HUDEP-2 (cell line): ENCODE results near the gene VPS35L.
"Not testable (repeated sequence)": the region's sequence is repeated elsewhere in the genome, so short reads cannot be mapped to it uniquely, and the experiment has no call there.

Source experiments
- DNase-seq, 76 experiments: peaks; one replicate each; lab custom pipeline; 2025; ENCODE audit not compliant: unreplicated experiment in 76 of 76; lab: John Stamatoyannopoulos, UW

The VPS35L gene

DNA sequence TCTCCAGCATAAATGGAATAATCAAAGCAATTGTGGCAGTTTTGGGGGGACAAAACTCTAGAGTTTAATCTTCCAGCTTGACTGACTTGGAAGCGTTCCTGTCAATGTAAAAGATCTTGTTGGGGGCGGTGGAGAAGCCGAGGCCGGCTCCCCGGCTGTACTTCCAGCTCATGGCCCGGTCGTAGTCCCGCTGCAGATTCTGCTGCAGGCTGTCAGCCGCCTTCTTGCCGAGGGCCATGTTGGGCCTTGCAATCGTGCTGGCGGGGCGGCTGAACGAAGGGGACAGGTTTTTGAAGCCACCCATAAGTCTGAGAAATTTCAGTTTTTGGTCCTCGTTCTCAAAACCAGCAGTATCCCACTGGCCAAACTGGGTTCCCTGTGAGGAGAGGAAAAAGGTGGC lies 151.3 kb downstream of the VPS35L start:
- DNase-seq, result no peak

DNA sequence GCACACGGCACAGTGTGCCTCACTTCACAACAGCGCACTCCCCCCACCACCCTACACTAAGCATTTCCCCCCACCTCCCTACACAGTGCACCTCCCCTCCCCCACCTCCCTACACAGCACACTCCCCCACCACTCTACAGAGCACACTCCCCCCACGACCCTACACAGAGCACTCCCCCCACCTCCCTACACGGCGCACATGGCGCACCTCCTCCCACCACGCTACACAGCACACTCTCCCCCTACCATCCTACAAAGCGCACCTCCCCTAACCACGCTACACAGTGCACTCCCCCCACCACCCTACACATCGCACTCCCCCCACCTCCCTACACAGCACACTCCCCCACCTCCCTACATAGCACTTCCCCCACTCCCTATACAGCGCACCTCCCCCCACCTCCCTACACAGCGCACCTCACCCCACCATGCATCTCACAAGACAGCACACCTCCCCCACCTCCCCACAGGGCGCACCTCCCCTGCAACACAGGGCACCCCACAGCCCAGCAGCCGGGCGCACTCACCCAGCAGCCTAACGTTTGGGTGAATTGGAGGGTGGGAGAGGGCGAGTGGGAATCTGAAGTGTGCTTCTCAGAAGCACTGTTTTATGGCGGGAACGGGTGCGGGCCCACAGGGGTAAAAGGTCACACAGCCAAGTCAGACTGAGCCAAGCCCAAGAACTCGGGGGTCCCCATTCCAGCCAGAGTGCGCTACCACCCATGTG lies 152.2 kb downstream of the VPS35L start:
- DNase-seq, result no peak

DNA sequence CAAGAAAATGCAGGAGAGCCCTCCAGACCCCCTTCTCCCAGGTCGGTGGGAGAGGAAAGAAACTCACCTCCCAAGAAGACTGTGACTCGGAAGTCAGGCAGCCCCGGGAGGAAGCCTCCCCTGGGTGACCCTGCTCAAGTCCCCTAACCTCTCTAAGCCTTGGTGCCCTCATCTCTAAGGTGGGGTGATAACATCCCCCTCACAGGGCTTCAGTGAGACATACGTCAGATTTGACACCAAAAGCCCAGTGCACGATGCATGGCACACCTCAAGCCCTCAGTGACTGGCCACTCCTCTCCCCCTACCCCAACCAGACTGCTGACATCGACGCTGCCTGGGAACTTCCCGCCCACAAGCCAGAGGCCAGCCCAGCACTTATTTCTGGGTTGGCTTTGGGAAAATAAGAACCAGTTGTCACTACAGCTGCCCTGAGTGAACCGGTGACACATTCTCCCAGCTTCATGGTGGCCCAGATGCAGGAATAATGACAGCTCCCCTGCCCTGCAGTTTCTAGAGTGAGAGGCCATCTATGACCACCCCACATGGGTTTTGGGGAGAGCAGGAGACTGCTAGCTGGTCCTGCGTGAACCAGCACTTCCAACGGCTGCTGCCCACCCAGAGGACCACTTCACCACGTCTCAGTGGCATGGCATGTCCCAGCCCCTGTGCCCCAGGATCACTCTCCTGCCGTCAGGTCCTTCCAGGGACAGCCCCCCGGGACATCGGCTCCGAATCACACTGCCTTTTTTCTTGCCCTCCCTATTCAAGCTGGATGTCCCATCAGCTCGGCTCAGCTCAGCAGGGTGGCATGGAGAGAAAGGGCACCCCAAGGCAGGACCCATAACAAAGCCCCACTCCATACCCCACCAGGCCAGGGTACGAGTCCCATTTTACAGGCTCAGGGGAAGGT lies 153.0 kb downstream of the VPS35L start:
- DNase-seq, result no peak

DNA sequence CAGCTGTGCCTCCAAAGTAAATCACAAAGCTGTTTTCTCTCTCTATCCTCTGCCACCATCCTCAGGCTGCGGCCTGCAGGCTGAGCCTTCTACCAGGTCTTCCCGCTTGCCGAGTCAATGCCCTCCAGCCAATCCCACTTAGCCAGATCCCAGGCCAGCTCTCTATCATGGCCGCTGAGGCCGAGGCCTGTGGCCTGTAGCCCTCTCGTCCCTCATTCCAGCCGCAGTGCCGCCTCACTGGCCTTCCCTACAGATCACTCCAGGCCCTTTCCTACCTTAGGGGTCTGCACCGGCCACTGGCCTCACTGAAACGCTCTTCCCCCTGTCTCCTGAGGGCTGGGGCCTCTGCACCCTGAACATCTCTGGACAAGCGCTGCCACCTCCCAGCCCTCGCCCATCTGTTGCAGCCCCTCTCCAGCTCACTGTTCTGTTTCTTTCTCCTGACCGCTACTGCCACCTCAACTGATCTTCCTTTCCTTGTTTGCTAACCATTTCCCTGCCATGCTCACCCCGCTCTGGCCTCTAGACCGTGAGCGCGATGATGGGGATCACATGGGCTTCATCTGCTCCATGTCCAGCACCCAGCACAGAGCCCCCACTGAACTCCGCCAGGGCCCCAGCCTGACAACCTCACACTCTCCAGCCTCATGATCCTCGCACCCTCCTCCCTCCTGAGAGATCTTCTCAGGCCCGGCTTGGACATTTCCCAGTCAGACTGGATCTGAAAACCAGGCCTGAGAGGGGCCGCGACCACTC lies 154.1 kb downstream of the VPS35L start:
- no peak for DNase-seq

DNA sequence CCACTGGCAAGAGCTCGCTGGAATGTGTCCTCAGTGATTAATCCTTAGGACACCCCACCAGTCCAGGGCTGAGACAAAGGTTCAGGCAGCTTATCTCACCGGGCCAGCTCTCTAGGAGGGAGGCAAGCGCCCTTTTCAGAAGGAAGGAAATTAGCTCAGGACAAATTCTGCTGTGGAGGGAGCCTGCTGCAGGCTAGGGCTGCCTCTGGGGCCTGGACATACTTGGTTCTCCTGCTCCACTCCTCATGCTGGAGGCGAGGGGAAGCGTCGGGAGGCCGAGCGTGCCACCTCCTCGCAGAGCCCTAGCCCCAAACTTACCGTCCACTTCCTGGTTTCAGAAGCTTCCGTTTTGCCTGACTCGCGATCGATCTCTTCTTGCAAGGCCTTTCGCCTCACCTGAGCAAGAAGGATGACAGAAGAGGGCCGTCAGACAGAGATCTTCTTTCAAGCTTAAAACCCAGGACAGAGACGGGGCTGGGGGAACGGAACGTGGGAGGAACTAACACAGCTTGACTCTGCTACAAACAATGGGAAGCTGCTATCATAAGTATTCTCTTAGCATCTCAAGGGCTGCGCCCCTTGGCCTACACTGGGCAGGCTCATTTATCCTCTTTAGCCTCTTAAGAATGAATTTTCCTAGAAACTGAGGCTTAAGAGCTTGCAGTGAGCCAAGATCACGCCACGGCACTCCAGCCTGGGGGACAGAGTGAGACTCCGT lies 154.8 kb downstream of the VPS35L start:
- no peak for DNase-seq

DNA sequence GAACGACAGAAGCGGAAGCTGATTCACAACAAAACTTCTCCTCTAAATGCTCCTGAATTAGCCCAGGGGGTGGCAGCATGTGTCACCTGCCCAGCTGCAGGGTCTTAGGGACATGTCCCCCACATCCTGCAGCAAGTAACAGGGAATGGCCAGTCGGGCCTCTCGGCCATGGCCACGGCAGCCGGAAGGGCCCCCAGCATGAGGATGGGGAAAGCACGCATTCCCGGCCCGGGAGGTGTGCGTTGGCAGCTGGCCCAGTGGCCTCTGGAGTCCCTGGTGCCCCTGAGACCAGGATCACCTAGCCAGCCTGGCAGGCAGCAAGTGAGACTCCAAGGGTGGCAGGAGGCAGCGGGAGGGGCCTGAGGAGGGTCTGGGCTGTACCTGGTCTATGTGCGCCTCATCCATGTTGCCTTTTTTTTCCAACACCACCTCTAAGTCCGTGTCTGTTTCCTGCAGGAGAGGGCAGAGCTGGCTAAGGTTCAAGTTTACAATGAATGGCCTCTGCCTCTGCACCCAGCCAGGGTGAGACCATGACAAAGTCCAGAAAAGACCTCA lies 155.6 kb downstream of the VPS35L start:
- DNase-seq, result no peak

DNA sequence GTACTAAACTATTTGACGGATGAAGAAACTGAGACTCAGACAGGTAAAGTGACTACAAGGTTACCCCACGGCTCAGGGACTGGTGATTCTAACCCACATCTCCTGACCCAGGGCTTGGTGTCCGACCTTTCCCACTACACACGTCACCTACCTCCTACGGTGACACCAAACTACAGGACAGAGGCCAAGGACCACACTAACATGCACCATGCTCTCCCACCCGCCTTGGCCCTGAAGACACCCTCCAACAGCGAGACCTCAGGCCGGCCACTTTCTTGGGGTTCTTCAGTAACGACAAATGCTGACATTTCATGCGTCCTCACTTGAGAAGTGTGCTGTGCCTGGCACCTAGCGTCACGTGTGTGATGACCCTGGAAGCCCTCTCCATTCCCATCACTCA lies 156.1 kb downstream of the VPS35L start:
- no peak for DNase-seq

DNA sequence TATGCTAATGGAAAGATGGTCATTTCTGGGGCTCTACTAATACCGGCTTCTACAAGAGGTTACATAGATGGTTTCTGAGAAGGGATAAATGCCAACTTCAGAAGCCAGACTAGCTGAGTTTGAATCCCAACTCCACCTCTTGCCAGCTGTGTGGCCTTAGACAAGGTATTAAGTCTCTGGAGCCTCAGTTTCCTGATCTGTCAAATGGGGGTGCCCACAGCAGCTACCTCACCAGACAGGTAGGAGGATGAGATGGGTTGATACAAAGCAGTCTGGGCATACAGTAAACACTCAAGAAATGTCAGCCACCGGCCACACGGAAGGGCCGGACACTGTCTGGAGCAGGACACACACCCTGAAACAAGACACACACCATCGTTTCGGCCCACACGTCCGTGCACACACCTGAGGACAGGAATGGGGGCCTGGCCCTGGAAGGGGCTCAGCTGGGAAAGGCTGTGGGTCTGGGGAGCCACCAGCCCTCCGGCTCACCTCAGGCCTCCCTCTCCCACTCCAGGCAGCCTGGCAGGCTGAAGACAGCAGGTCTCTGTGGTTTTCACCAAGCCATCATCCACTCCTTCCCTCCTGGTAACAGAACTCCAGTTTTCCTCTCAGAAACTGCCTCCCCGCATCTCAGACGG lies 157.0 kb downstream of the VPS35L start:
- no peak for DNase-seq

DNA sequence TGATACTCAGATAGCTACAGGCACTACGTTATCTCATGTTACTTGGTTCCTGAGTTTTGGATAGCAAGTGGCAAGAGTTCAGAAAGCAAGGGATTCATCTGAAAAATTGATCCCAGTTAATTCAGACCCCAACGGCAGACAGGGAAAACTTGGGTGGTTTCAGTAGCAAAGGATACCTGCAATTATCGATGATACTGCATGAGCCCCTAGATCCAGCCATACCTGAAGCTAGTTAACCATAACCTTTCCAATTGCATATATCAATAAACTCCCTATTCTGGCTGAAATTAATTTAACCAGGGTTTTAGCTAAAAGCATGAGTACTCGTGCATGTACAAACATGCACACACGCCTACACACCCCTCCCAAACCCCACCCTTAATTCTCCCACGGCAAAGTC lies 158.2 kb downstream of the VPS35L start:
- DNase-seq, result no peak

DNA sequence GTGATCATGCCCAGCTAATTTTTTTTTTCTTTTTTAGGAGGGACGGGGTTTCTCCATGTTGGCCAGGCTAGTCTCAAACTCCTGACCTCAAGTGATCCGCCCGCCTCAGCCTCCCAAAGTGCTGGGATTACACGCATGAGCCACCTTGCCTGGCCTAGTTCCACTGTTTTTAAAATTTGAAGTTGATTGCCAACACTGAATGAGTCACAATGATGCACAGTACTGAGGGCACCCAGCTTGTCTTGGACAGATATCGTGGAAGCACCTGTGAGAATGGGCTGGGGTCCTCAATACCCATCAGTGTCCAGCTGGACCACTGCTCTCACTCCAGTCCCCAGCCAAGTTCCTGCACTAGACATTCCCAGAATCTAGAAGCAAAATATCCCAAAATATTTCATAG lies 160.1 kb downstream of the VPS35L start:
- DNase-seq, result no peak

DNA sequence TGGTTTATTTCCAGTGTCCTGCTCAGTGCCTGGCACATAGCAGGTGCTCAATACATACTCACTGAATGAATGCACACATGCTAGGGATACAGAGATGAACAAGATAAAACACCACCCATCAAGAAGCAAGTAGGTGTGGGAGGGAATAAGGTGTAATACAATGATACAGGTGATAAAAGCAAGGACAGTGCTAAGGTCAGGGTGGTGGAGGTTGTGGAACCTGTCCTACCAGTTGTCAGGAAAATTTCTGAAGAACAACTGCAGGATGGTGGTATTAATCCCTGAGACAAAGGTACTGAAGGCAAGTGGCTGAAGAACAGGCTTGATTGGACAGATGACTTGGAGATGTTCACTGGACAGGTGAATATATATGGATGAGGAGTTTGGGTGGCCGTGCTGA lies 160.7 kb downstream of the VPS35L start:
- no peak for DNase-seq

DNA sequence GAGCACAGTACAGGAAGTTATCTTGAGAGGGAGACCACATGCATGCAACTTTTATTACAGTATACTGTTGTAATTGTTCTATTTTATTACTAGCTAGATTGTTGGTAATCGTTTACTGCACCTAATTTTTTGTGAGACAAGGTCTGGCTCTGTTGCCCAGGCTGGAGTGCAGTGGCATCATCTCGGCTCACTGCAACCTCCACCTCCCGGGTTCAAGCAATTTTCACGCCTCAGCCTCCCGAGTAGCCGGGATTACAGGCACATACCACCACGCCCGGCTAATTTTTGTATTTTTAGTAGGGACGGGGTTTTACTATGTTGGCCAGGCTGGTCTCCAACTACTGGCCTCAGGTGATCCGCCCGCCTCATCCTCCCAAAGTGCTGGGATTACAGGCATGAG lies 161.2 kb downstream of the VPS35L start:
- not testable (repeated sequence) for DNase-seq

DNA sequence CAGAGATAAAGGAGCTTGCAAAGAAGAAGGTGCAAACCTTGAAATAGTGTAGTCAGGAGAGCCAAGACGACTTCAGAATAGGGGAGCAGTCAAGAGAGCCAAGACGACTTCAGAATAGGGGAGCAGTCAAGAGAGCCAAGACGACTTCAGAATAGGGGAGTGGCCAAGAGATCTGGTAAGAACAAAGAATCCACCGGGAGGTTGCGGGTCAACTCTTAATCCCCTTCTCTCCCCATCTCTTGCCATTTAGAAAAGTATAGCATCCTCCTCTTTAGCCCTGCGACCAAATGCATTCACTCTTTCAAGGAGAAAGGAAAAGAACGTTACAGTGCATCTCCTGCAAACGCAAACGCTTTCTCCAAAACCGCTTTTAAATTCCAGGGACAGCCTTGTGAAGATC lies 161.8 kb downstream of the VPS35L start:
- peak in 2 of 76 experiments; percentile 8 to 12 for DNase-seq

DNA sequence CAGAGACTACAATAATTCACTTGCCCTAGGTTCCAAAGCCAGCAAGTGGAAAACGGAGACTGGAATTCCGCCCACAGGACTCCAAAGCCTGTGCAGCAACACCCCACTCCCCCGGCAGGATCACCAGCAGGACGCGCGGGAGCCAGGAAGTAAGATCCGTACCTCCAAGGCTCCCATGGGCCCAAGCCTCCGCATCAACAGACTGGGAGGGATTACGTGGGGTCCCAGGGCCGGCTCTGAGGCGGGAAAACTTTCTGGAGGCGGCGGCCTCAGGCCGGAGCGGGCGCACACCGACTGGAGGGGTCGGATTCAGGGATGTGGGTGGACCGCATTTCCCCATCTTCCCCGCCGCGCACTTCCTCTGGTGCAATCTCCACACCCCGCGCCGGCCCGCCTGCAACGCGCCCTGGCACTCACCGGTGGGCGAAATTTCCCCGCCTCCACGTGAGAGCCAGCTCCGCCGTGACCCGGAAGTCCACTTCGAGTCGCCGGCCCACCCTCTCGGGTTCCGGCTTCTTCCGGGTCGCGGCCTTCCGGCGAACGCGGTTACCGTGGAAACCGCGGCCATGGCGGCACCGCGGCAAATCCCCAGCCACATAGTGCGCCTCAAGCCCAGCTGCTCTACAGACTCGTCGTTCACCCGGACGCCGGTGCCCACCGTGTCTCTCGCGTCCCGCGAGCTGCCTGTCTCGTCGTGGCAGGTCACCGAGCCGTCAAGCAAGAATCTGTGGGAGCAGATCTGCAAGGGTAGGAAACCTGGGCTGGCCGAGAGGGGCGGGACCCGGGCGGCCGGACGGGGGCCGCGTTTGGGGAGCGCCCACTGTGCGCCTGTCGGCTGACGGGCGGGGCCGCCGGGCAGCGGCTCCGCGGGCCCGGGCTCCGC lies 162.5 kb downstream of the VPS35L start, which contains the start of the genes IQCK and KNOP1:
Gene IQCK, plus strand, starts transcription at position 531 of the 883 bp plus-strand sequence. Its CDS starts 36 bp downstream, at position 567.
Gene KNOP1, minus strand, starts transcription at position 487 of the 883 bp plus-strand sequence. CDS start 3,192 bp downstream, outside the sequence.
- peak in 75 of 76 experiments; percentile 6 to 89 (median 70) for DNase-seq

DNA sequence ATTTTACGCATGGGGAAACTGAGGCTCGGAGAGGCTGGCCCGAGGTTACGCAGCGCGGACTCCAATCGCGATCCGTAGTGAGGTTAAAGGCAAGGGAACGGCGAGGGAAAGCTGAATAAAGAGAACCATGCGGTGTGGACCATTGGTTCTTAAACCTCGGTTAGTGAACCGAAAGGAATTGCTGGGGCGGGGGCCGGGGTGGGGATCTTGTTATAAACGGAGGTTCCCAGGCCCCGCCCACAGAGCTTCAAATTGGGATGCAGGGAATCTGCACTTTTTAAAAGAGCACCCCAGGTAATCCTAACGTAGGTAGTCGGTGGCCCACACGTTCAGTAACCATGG lies 163.1 kb downstream of the VPS35L start:
- no peak for DNase-seq

DNA sequence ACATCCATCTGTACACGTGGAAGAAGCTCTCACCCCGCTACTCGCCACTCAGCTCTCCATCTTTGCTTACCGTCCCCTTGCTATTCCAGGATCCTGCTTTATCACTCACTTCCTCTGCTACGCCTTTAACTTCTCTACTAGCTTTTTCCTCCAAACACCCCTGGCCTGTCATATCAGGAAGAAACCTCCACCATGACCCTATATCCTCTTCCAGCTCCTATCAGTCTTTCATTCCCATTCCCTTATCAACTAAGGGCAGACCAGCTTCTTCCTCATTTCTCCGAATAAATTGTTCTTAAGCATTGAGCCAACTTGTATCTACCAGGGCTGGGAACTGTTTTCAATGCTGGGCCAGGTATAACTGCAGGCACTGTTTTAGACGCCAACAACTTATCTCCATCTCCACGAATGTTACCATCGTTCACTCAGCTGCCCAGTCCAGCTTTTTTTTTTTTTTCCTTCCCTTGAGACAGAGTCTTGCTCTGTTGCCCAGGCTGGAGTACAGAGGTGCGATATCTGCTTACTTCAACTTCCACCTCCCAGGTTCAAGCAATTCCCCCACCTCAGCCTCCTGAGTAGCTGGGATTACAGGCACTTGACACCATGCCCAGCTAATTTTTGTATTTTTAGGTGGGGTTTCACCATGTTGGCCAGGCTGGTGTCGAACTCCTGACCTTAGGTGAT lies 166.9 kb downstream of the VPS35L start:
- peak in 7 of 76 experiments; percentile 1 to 36 (median 22) for DNase-seq

DNA sequence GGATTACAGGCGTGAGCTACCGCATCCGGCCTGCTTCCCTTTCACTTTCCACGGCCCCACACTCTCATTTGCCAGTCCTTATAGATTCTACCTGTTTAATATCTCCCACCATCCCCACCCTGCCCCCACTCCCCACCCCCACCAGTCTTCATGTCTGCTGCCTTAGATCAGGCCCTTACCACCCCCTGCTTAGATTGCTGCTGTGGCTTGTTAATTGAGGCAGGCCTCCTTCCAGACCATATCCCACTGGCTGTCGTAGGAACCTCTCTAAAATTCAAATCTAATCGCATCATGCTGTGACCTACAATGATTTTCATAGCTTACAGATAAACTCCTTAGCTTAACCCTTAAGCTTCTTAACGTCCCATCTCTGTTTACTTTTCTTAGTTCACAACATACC lies 167.5 kb downstream of the VPS35L start:
- DNase-seq, result no peak

DNA sequence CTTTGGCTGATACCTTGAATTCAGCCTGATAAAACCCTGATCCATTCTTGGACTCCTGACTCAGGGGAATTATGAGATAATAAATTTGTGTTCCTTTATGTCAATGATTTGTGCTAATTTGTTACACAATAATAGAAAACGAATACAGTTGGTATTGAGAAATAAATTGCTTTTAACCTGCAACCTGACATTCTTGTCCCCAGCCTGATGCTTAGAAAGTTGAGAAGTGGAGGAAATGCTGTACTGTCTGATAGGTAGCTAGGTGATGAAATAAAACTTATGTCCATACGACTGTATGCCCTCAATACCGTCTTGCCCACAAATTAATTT lies 173.1 kb downstream of the VPS35L start:
- no peak for DNase-seq
